Nephron (organoid): ENCODE measurements around the gene TRAPPC1.
A peak's percentile ranks its signal among the peaks of the same experiment; 100 is the strongest.

Experiments
- H3K27ac Mint-ChIP-seq, 3 experiments: 2 replicates each; pipeline ENCODE4 v1.8.0; 2020; ENCODE audit warnings: mixed read lengths in 3 of 3, mild to moderate bottlenecking in 2 of 3, moderate library complexity in 1 of 3
- H3K27me3 Mint-ChIP-seq: 2 replicates; pipeline ENCODE4 v1.8.0; 2021; ENCODE audit warnings: low read depth, mild to moderate bottlenecking, moderate library complexity, mixed read lengths
- H3K36me3 Mint-ChIP-seq: 2 replicates; pipeline ENCODE4 v1.8.0; 2020; ENCODE audit warnings: low read depth, mixed read lengths
- H3K4me1 Mint-ChIP-seq: 2 replicates; pipeline ENCODE4 v1.8.0; 2020; ENCODE audit warnings: mixed read lengths
- H3K4me3 Mint-ChIP-seq, 3 experiments: 2 replicates each; pipeline ENCODE4 v1.8.0; 2020; ENCODE audit warnings: mild to moderate bottlenecking in 3 of 3, mixed read lengths in 3 of 3, moderate library complexity in 2 of 3
- H3K9me3 Mint-ChIP-seq: 2 replicates; pipeline ENCODE4 v1.8.0; 2020; ENCODE audit warnings: mixed read lengths
- CTCF ChIP-seq, 3 experiments: fragments of 200-600 bp; sonication (generic); IDR thresholded peaks; one replicate each; pipeline ENCODE4 v1.5.0; 2021; ENCODE audit warnings: antibody characterized with exemption in 3 of 3; ENCODE audit not compliant: unreplicated experiment in 3 of 3

The TRAPPC1 gene

GRCh38 chr17:7931709-7932482 is at the start of gene TRAPPC1, which contains the start of gene CNTROB:
TSS of gene TRAPPC1 (minus strand) at chr17:7931946. CDS start at chr17:7931829, 117 bp downstream.
TSS of gene CNTROB (plus strand) at chr17:7932206. CDS start at chr17:7933080, 874 bp downstream.
- H3K27ac Mint-ChIP-seq = peak within 1 kb of the TSS; percentile 67 to 92 (median 83)
- H3K36me3 Mint-ChIP-seq = peaks cover 30% of the 10 kb centered on the region
- H3K4me3 Mint-ChIP-seq = peak within 1 kb of the TSS; percentile 95 to 98 (median 96)
- no peaks in the 10 kb centered on the region for H3K9me3 Mint-ChIP-seq
- H3K4me1 Mint-ChIP-seq = peaks cover 42% of the 10 kb centered on the region
- TF ChIP-seq CTCF (IDR thresholded peaks at IDR 0.05; ENCODE audit: unreplicated experiment in 3 of 3) = no peak
- no peaks in the 10 kb centered on the region for H3K27me3 Mint-ChIP-seq

- H3K27ac Mint-ChIP-seq = no peak overlapping the region
- peaks cover 19% of the 10 kb centered on the region for H3K27me3 Mint-ChIP-seq
- no peak overlapping the region for H3K4me3 Mint-ChIP-seq
- H3K36me3 Mint-ChIP-seq = no peaks in the 10 kb centered on the region
- peaks cover 23% of the 10 kb centered on the region for H3K9me3 Mint-ChIP-seq
- peaks cover 6% of the 10 kb centered on the region for H3K4me1 Mint-ChIP-seq
- TF ChIP-seq CTCF (IDR thresholded peaks at IDR 0.05; ENCODE audit: unreplicated experiment in 3 of 3) = no peak
These were observed 46.1 kb upstream of the TRAPPC1 start for GRCh38 chr17:7977805-7978204.

- peaks cover 23% of the 10 kb centered on the region for H3K9me3 Mint-ChIP-seq
- no peak for TF ChIP-seq CTCF (IDR thresholded peaks at IDR 0.05; ENCODE audit: unreplicated experiment in 3 of 3)
- H3K36me3 Mint-ChIP-seq = no peaks in the 10 kb centered on the region
- peaks cover 6% of the 10 kb centered on the region for H3K4me1 Mint-ChIP-seq
- no peak overlapping the region for H3K4me3 Mint-ChIP-seq
- H3K27ac Mint-ChIP-seq = no peak overlapping the region
- peaks cover 11% of the 10 kb centered on the region for H3K27me3 Mint-ChIP-seq
These were observed 45.3 kb upstream of the TRAPPC1 start for GRCh38 chr17:7977039-7977438.

GRCh38 chr17:7974638-7975131 is 42.9 kb upstream of the TRAPPC1 start:
- Mint-ChIP-seq H3K9me3 (peaks cover 23% of the 10 kb centered on the region), H3K27ac (no peak overlapping the region), H3K27me3 (peaks cover 13% of the 10 kb centered on the region), H3K36me3 (no peaks in the 10 kb centered on the region), H3K4me3 (no peak overlapping the region), H3K4me1 (peaks cover 6% of the 10 kb centered on the region)
- no peak for TF ChIP-seq CTCF (IDR thresholded peaks at IDR 0.05; ENCODE audit: unreplicated experiment in 3 of 3)

- TF ChIP-seq CTCF (IDR thresholded peaks at IDR 0.05; ENCODE audit: unreplicated experiment in 3 of 3) = no peak
- Mint-ChIP-seq H3K27me3 (peaks cover 18% of the 10 kb centered on the region), H3K4me3 (no peak overlapping the region), H3K27ac (no peak overlapping the region), H3K4me1 (peaks cover 6% of the 10 kb centered on the region), H3K9me3 (peaks cover 23% of the 10 kb centered on the region), H3K36me3 (no peaks in the 10 kb centered on the region)
These were observed 40.5 kb upstream of the TRAPPC1 start for GRCh38 chr17:7972131-7972785.
